Stimulated activated CD4-positive, alpha-beta T cell treated with anti-CD3 and anti-CD28 coated beads, Interleukin-4, amount 100 ng/mL, for 4 hours (primary cell): ENCODE results near the gene GCG.

Experiments used
- DNase-seq, 2 experiments: peaks; one replicate each; pipeline ENCODE4 v3.0.0-alpha.2; 2020

Gene GCG

GRCh38 chr2:162149466-162149865 lies 2.6 kb downstream of the GCG start:
- no peak for DNase-seq

DNA sequence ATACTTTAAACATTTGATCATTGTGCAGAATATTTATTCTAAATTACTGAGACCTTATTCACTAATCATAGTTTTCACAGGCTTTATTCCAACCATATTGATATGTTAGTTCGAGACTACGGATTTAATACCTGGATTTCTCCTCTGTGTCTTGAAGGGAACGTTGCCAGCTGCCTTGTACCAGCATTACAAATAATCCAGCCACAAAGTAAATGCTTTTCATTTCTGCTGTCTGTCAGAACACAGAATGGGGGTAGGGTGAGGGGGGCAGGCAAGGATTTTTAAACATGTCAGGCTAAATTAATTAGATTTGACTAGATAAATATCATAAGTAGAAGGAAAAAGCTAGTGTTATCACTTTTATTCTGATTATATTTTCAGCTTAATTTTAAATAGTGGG lies 3.1 kb downstream of the GCG start:
- no peak for DNase-seq

DNA sequence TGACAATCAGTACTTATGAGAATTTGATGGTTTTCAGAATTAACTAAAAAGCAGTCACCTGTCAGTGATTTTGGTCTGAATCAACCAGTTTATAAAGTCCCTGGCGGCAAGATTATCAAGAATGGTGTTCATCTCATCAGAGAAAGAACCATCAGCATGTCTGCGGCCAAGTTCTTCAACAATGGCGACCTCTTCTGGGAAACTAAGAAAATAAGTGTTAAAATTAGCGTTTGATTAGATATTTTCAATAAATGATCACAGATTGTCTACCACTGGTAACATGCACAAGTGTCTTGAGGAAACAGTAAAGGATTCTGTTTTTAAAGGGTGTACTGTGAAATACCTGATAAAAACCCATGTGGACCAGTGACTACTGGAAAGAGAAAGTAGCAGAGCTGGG lies 8.1 kb downstream of the GCG start:
- DNase-seq: no peak

DNA sequence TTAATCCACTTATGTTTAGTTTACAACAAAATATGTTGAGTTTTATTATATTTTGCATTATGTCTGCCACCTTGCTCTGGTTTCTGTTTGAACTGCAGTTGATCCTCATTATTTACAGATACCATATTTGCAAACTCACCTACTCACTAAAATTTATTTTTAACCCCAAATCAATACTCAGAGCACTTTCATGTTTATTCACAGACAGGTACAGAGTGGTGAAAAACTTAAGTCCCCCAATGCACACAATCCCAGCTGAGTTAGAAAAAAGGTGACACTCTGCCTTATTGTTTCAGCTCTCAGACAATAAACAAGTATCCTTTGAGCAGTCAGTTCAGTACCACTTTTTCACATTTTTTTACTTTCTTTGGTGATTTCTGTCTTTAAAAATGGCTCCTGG lies 13.7 kb downstream of the GCG start:
- DNase-seq: no peak

- no peak for DNase-seq
Observed at GRCh38 chr2:162127422-162127821, 24.6 kb downstream of the GCG start.

DNA sequence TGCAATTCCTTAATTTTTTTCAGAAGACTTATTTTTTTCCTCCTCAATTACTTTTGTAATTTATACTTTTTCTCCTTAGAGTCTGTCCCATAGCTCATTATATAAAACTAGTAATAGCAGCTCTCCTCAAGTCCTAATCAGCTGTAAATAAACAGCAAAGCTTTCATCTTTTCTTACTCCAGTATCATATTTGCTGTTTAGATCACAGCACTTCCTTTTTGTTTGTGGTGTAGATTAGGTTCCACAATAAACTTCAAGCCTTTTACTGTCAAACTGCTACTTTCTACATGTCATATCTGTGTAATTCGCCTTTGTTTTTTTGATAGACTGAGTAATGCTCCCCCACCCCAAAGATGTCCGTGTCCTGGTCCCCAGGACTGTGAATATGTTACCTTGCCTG lies 25.5 kb downstream of the GCG start:
- no peak for DNase-seq

DNA sequence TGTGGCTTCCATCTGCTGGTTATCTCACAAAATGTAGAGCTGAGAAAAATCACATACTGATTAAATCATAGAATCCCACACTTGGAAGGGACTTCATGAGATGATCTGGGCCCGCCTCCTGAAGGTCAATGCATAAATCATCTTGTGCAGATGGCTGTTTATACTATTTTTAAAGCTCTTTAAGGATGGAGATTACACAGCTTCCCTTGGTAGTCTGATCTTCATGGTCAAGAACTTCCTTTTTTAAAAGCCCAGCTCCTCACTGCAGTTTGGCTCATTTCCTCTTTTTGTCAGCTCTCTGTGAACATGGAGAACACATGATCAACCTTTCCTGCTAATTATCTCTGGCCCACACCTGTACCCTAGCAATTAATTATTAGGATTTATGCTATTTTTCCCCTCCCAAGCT lies 25.9 kb downstream of the GCG start:
- DNase-seq: no peak

DNA sequence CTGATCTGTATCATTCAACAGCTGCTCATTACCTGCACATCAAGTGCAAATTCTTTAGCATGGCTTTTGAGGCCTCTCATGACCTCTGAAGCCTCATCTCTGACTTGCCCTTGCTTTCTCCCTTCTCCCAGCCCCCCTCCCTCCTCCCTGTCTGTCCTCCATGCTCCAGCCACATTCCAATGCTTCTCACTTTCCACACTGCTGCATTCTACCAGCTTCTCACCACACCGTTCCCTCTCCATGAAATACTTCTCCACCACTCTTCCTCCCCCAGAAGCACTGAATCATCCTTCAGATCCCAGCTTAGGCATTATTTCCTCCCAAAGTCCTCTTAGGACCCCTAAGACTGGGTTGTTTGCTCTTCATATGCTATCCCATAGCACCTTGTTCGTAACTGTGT lies 26.9 kb downstream of the GCG start:
- DNase-seq: no peak

- no peak for DNase-seq
Observed at GRCh38 chr2:162123806-162124758, 28.0 kb downstream of the GCG start.

GRCh38 chr2:162118166-162119031 lies 33.6 kb downstream of the GCG start:
- DNase-seq: no peak

DNA sequence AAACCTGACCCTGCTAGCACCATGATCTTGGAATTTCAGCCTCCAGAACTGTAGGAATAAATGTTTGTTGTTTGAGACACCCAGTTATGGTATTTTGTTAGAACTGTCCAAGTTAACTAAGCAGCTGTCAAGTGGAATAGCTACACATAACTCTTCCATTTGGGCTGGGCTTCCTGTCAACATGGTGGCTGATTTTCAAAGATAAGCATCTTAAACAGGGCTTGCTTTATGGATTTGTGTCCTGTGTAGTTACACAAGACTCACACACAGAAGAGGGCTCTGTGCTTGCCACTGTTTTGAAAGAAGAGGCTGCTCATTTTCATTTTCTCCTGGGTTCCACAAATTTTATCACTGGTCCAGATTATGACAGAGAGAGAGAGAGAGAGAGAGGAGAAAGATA lies 35.7 kb downstream of the GCG start:
- no peak for DNase-seq

GRCh38 chr2:162115076-162115475 lies 37.0 kb downstream of the GCG start:
- no peak for DNase-seq

- no peak for DNase-seq
Observed at GRCh38 chr2:162114271-162114670, 37.8 kb downstream of the GCG start.

DNA sequence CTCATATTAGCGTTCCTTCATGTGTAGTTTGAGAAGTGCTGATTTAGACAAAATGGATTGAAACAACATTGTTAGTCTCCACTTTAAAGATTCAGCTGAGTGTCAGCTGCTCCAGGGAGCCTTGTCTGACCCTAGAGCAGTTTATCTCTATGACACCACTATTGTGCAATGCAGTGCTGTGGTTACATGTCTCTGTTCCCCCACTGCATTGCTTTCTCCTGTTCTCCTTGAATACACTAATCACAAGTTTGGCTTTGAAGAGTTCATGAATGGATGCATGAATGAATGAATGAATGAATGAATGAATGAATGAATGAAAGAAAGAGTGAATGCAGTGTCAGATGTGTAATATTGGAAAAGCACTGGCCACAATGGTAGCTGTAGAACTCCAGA lies 38.3 kb downstream of the GCG start:
- DNase-seq: no peak

GRCh38 chr2:162113088-162113775 lies 38.8 kb downstream of the GCG start:
- DNase-seq: no peak

GRCh38 chr2:162111958-162112850 lies 39.8 kb downstream of the GCG start:
- DNase-seq: no peak

- DNase-seq: no peak
Observed at GRCh38 chr2:162107361-162107901, 44.6 kb downstream of the GCG start.

DNA sequence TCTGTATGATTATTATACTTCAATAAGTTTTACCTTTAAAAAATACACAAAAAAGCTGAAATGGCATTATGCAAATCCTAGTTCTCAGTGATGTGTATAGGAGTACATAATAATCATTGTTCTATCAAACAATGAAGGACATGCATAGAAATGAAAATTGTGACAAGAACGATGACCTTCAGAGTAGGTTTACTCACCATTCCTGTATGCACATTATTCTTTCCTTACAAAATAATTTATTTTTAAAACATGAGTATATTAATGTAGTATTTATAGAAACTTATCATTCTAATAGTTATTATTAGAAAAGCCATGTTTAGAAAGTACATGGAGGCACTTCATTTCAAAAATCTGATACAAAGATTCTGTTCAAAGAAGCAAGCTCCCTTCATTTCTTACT lies 45.3 kb downstream of the GCG start:
- no peak for DNase-seq

GRCh38 chr2:162106146-162106551 lies 45.9 kb downstream of the GCG start:
- DNase-seq: no peak

DNA sequence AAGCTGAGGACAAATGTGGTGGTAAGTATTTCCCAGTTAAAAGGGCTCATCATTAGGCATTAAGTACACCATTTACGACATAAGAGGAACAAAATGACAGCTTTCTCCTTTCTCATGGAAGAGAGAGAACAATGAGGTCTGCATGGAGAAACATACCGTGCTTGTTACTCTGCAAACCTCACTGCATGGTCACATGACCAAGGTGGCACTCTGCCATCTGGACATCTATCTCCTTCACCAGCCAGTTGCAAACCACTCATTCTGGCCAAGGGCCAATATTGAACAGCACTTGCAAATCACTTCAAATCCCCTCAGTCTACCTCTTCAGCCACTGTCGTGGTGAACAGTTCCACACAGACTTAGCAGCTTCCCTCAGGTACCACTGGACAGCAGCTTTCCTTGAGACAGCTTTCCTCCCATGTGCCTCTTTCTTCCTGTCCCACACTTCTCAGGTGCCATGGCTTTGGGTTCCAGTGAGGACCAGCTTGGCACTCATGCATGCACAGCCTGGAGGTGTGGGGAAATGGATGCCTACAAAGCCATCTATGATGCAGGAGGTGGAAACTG lies 48.5 kb downstream of the GCG start:
- DNase-seq: no peak

DNA sequence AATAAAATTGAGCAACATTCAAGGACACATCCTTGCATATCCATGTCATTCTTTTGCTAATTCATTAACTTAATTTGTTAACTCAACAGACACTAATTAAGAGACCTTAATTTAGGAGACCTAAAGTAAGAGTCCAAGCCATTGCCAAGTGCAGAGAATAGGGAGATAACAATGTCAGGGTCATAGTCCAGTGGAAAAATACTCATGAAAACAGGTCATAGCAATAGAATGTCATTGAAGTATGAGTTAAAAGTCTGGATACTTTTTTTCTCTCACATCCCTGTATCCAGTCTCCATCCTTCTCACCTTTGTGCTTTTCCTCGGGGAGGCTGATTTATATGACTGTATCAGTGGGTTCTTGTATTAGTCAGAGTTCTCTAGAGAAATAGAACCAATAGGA lies 51.5 kb downstream of the GCG start:
- no peak for DNase-seq

DNA sequence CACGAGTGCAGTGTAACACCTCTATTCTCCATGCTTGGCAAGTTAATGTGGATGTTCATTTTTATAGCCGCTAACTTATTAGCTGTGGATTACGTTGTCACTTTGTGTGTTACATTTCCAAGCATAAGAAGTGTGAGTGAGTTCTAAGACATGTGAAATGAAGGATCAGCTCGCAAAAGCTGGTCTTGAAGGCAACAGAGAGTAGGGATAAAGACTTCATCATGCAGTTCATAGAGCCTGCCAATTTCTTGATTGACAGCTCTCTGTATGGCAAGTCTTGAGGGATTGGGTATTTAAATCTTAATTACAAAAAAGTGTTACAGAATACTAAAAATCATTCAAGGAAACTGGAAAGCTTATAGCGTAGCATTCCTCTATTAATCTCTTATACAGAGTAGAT lies 52.2 kb downstream of the GCG start:
- DNase-seq: no peak
